GM12873 (cell line): ENCODE results near the gene BANK1.

Experiments
- TF ChIP-seq, protein P1 (sequence below): IDR thresholded peaks from 2 replicates; pipeline ENCODE4 v1.5.1; 2012; ENCODE audit warnings: low read depth, mild to moderate bottlenecking, moderate library complexity, low read length, control low read depth; ENCODE audit not compliant: insufficient read depth; ENCODE audit errors: missing control alignments

The BANK1 gene

GRCh38 chr4:102042871-102043802, 252.6 kb downstream of the BANK1 start:
- TF ChIP-seq, protein P1, sequence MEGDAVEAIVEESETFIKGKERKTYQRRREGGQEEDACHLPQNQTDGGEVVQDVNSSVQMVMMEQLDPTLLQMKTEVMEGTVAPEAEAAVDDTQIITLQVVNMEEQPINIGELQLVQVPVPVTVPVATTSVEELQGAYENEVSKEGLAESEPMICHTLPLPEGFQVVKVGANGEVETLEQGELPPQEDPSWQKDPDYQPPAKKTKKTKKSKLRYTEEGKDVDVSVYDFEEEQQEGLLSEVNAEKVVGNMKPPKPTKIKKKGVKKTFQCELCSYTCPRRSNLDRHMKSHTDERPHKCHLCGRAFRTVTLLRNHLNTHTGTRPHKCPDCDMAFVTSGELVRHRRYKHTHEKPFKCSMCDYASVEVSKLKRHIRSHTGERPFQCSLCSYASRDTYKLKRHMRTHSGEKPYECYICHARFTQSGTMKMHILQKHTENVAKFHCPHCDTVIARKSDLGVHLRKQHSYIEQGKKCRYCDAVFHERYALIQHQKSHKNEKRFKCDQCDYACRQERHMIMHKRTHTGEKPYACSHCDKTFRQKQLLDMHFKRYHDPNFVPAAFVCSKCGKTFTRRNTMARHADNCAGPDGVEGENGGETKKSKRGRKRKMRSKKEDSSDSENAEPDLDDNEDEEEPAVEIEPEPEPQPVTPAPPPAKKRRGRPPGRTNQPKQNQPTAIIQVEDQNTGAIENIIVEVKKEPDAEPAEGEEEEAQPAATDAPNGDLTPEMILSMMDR: no peak

GRCh38 chr4:102047616-102048015, 257.1 kb downstream of the BANK1 start:
- TF ChIP-seq, protein P1: no peak

DNA sequence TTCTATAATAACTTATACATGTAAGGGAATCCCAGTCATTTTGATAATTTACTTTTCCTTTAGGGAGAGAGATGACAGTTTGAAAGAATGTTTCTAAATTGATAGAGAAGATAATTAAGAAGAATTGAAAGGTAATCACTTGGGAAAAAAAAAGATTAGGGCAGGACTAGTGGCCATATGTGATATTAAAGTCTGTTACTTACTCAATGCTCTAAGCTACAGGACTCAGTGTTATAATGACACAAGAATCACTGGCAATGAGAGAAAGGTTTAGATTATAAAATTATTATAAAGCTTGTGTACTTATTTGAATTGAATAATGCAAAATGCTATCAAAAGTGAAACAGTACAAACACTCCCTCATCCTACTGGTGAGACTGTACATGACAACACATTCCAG, 265.3 kb downstream of the BANK1 start:
- TF ChIP-seq, protein P1: no peak

GRCh38 chr4:102057122-102057521, 266.6 kb downstream of the BANK1 start:
- TF ChIP-seq, protein P1: no peak

GRCh38 chr4:102061133-102061532, 270.6 kb downstream of the BANK1 start:
- TF ChIP-seq, protein P1: no peak

GRCh38 chr4:102064747-102065442, 274.4 kb downstream of the BANK1 start:
- TF ChIP-seq, protein P1: no peak

DNA sequence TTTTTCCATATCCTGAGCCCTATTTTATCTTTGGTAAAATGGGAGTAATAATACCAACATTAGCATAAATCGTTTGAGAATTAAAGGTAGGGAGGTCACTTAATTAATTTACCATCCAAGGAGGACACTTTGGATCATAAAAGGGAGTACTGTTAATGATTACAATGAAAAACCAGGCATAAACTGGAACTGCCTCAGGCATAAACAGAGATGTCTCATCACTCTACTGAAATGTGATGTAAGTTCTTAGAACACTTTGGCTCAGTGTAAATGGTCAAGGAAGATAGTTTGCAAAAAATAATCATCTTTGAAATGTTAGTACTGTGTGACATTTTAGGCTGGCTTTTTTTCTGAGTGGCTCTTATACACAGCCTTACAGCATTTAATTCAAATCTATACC, 286.1 kb downstream of the BANK1 start:
- TF ChIP-seq, protein P1: no peak
